Activated CD8-positive, alpha-beta T cell treated with anti-CD3 and anti-CD28 coated beads, Interleukin-2, amount 10 ng/mL, durations not matched to agents 7 days and 5 days (primary cell): Measurements from ENCODE around the gene PPP1R13B. TPM values are rescaled to one million over a fixed set of nuclear protein-coding genes. Genes with fewer than 3 reads are reported as not detected.
"Not testable (repeated sequence)": the region's sequence is repeated elsewhere in the genome, so short reads cannot be mapped to it uniquely, and the experiment has no call there.

Experiments used
- ATAC-seq: fragments of 150-1000 bp; cut with Tn5 transposase; one replicate; pipeline ENCODE4 v1.10.0; 2021; ENCODE audit warnings: moderate library complexity
- CTCF ChIA-PET: fragments of 350-600 bp; sonication (Branson Sonifier 250); formaldehyde crosslinking; loops from one replicate; lab custom pipeline; 2021; ENCODE audit warnings: antibody characterized with exemption; lab: Charles Lee
- POLR2A ChIA-PET: fragments of 350-600 bp; sonication (Branson Sonifier 250); formaldehyde crosslinking; loops from one replicate; lab custom pipeline; 2021; ENCODE audit warnings: antibody characterized with exemption; lab: Charles Lee
- DNase-seq: peaks from one replicate; pipeline ENCODE4 v3.0.0-alpha.2; 2020
- H3K27ac Mint-ChIP-seq: one replicate; pipeline ENCODE4 v1.8.0; 2021; ENCODE audit warnings: mild to moderate bottlenecking, mixed read lengths
- H3K27me3 Mint-ChIP-seq: one replicate; pipeline ENCODE4 v1.8.0; 2021; ENCODE audit warnings: low read depth, mixed read lengths
- H3K36me3 Mint-ChIP-seq: one replicate; pipeline ENCODE4 v1.8.0; 2021; ENCODE audit warnings: low read depth, mixed read lengths
- H3K4me1 Mint-ChIP-seq: one replicate; pipeline ENCODE4 v1.8.0; 2021; ENCODE audit warnings: low read depth, mixed read lengths
- H3K4me3 Mint-ChIP-seq: one replicate; pipeline ENCODE4 v1.8.0; 2021; ENCODE audit warnings: mild to moderate bottlenecking, mixed read lengths
- H3K9me3 Mint-ChIP-seq: one replicate; pipeline ENCODE4 v1.8.0; 2022; ENCODE audit warnings: mixed read lengths; ENCODE audit not compliant: insufficient read depth
- total RNA-seq, 2 experiments: library from RNA; stranded (reverse); gene quantifications; one replicate each; pipeline ENCODE4 v1.2.3, GENCODE V29; 2021

PPP1R13B gene
- total RNA-seq, 2 experiments from 2014 or later: 11.9 to 12.6 TPM

GRCh38 chr14:103854822-103855733 lies 7.7 kb upstream of the PPP1R13B start:
- H3K4me1 Mint-ChIP-seq: peaks cover 12% of the 10 kb centered on the region
- no peak overlapping the region for H3K27ac Mint-ChIP-seq

GRCh38 chr14:103854017-103854808 lies 6.8 kb upstream of the PPP1R13B start:
- DNase-seq: no peak

More at GRCh38 chr14:103854822-103855733, 7.7 kb upstream of the PPP1R13B start:
- Mint-ChIP-seq H3K9me3 (no peaks in the 10 kb centered on the region), H3K36me3 (no peaks in the 10 kb centered on the region), H3K4me3 (no peak overlapping the region), H3K27me3 (peaks cover 2% of the 10 kb centered on the region)
- POLR2A ChIA-PET: interaction anchor here (1.1 kb wide), 1 partner anchor 55 kb away, joined by 3 read pairs; no protein-coding TSS in a partner anchor
- ATAC-seq (no peak), DNase-seq (no peak)
- CTCF ChIA-PET: interaction anchor here (0.7 kb wide), 1 partner anchor 46 kb away, joined by 3 read pairs; no protein-coding TSS in a partner anchor

GRCh38 chr14:103849151-103849886 lies 1.9 kb upstream of the PPP1R13B start:
- peak overlapping the region; percentile 53 for H3K4me3 Mint-ChIP-seq
- no peaks in the 10 kb centered on the region for H3K9me3 Mint-ChIP-seq
- H3K36me3 Mint-ChIP-seq: peaks cover 3% of the 10 kb centered on the region
- H3K27me3 Mint-ChIP-seq: peaks cover 25% of the 10 kb centered on the region
- POLR2A ChIA-PET: no interaction called here
- ATAC-seq (no peak), DNase-seq (no peak)
- H3K27ac Mint-ChIP-seq: no peak overlapping the region
- H3K4me1 Mint-ChIP-seq: peaks cover 15% of the 10 kb centered on the region
- CTCF ChIA-PET: interaction anchor here (0.8 kb wide), 1 partner anchor 23 kb away, joined by 3 read pairs; no protein-coding TSS in a partner anchor

More at GRCh38 chr14:103854017-103854808, 6.8 kb upstream of the PPP1R13B start:
- Mint-ChIP-seq H3K4me1 (peaks cover 12% of the 10 kb centered on the region), H3K36me3 (no peaks in the 10 kb centered on the region), H3K27me3 (peaks cover 8% of the 10 kb centered on the region), H3K27ac (no peak overlapping the region), H3K9me3 (no peaks in the 10 kb centered on the region), H3K4me3 (no peak overlapping the region)
- no peak for ATAC-seq
- CTCF ChIA-PET: no interaction called here
- POLR2A ChIA-PET: no interaction called here

- peak overlapping the region; percentile 53 for H3K4me3 Mint-ChIP-seq
- H3K27me3 Mint-ChIP-seq: peaks cover 25% of the 10 kb centered on the region
- H3K9me3 Mint-ChIP-seq: no peaks in the 10 kb centered on the region
- H3K4me1 Mint-ChIP-seq: peaks cover 15% of the 10 kb centered on the region
- ChIA-PET CTCF (interaction anchor here (0.8 kb wide), 1 partner anchor 24 kb away, joined by 3 read pairs; no protein-coding TSS in a partner anchor), POLR2A (no interaction called here)
- no peak overlapping the region for H3K27ac Mint-ChIP-seq
- ATAC-seq (no peak), DNase-seq (no peak)
- H3K36me3 Mint-ChIP-seq: peaks cover 3% of the 10 kb centered on the region
These were observed 1.1 kb upstream of the PPP1R13B start for GRCh38 chr14:103848175-103849077.

- ATAC-seq: peak; percentile 44
- CTCF ChIA-PET: interaction anchor here (1.5 kb wide), 1 partner anchor 38 kb away, joined by 5 read pairs; no protein-coding TSS in a partner anchor
- Mint-ChIP-seq H3K36me3 (peaks cover 3% of the 10 kb centered on the region), H3K9me3 (no peaks in the 10 kb centered on the region), H3K4me3 (peak overlapping the region; percentile 78), H3K4me1 (peaks cover 15% of the 10 kb centered on the region), H3K27me3 (peaks cover 23% of the 10 kb centered on the region), H3K27ac (peak overlapping the region; percentile 58)
- peak; percentile 30 for DNase-seq
- POLR2A ChIA-PET: no interaction called here
These were observed 578 bp downstream of the PPP1R13B start for GRCh38 chr14:103846543-103847450.

- DNase-seq (no peak), ATAC-seq (no peak)
- no peak overlapping the region for H3K27ac Mint-ChIP-seq
- H3K4me3 Mint-ChIP-seq: peak overlapping the region; percentile 78
- peaks cover 15% of the 10 kb centered on the region for H3K4me1 Mint-ChIP-seq
- H3K9me3 Mint-ChIP-seq: no peaks in the 10 kb centered on the region
- H3K36me3 Mint-ChIP-seq: peaks cover 3% of the 10 kb centered on the region
- ChIA-PET POLR2A (no interaction called here), CTCF (interaction anchor here (0.8 to 1.5 kb wide), 2 partner anchors 38 to 55 kb away, joined by 3 to 5 read pairs; no protein-coding TSS in a partner anchor)
- H3K27me3 Mint-ChIP-seq: peaks cover 23% of the 10 kb centered on the region
These were observed 1.3 kb downstream of the PPP1R13B start for GRCh38 chr14:103846097-103846496.

- POLR2A ChIA-PET: interaction anchor here (0.5 kb wide), 1 partner anchor 951 kb away, joined by 3 read pairs; no protein-coding TSS in a partner anchor
- ATAC-seq: no peak
- Mint-ChIP-seq H3K36me3 (peaks cover 3% of the 10 kb centered on the region), H3K9me3 (no peaks in the 10 kb centered on the region), H3K4me3 (no peak overlapping the region), H3K27ac (no peak overlapping the region), H3K27me3 (peaks cover 23% of the 10 kb centered on the region), H3K4me1 (peaks cover 15% of the 10 kb centered on the region)
- CTCF ChIA-PET: interaction anchor here (0.8 to 1.5 kb wide), 2 partner anchors 37 to 56 kb away, joined by 3 to 5 read pairs; no protein-coding TSS in a partner anchor
- DNase-seq: no peak
These were observed 2.0 kb downstream of the PPP1R13B start for GRCh38 chr14:103845327-103845726.

- H3K27me3 Mint-ChIP-seq, H3K36me3 Mint-ChIP-seq, H3K4me3 Mint-ChIP-seq, DNase-seq, H3K9me3 Mint-ChIP-seq, H3K27ac Mint-ChIP-seq, ATAC-seq, POLR2A ChIA-PET, H3K4me1 Mint-ChIP-seq: not testable (repeated sequence)
- CTCF ChIA-PET: interaction anchor here (1.5 kb wide), 1 partner anchor 32 kb away, joined by 3 read pairs; no protein-coding TSS in a partner anchor
These were observed 6.1 kb downstream of the PPP1R13B start for GRCh38 chr14:103841265-103841664.

GRCh38 chr14:103840014-103840413 lies 7.4 kb downstream of the PPP1R13B start:
- H3K27me3 Mint-ChIP-seq: no peaks in the 10 kb centered on the region
- ATAC-seq (no peak), DNase-seq (no peak)
- no peaks in the 10 kb centered on the region for H3K4me1 Mint-ChIP-seq
- H3K4me3 Mint-ChIP-seq: no peak overlapping the region
- H3K36me3 Mint-ChIP-seq: no peaks in the 10 kb centered on the region
- ChIA-PET CTCF (interaction anchor here (0.6 to 1.2 kb wide), 2 partner anchors 34 to 137 kb away, joined by 3 read pairs; no protein-coding TSS in a partner anchor), POLR2A (no interaction called here)
- no peak overlapping the region for H3K27ac Mint-ChIP-seq
- H3K9me3 Mint-ChIP-seq: no peaks in the 10 kb centered on the region
